Activated CD8-positive, alpha-beta memory T cell treated with anti-CD3 and anti-CD28 coated beads for 24 hours (primary cell): ENCODE measurements around the gene KCNH2.
"Not testable (repeated sequence)": the region's sequence is repeated elsewhere in the genome, so short reads cannot be mapped to it uniquely, and the experiment has no call there.

Source experiments
- DNase-seq: peaks from one replicate; pipeline ENCODE4 v3.0.0-alpha.2; 2020

The KCNH2 gene

DNA sequence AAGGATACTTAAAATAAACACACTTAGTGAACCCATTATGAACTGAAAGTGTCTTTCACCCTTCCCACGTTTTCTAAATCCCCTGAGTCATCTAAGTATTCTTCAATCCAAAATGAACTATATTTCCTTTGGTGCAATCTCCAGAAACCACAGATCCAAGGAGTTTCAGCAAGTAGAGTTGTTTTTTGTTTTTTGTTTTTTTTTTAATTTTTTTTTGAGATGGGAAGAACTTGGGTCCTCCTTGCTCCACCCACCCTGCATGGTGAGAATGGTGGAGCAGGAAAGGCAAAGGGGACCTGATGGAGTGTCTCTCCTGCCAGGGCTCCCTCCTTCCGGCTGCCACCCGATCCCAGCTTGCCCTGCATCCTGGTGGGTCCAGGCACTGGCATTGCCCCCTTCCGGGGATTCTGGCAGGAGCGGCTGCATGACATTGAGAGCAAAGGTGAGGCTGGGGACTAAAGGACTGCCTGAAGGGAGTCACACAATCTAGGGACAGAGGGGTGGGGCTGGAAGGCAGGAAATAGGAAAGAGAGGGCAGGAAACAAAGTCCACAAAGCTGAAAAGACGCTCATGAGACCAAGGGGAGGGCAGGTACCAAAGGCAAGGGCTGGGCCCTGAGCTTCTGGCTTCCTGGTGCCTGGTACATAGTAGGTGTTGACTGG is 34.0 kb upstream of the KCNH2 start:
- DNase-seq, result no peak

DNA sequence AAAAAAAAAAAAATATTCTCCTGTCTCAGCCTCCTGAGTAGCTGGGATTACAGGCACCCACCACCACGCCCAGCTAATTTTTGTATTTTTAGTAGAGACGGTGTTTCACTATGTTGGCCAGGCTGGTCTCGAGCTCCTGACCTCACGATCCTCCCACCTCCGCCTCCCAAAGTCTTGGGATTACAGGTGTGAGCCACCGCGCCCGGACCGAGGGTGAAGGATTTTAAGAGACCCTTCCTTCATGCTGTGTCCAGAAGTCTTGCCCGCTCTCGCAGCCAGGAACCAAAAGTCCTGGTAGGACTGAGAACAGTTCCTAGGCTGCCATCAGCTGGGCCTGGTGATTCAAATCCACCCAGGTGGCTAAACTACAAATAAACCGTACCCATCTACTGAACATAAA is 33.5 kb upstream of the KCNH2 start:
- not testable (repeated sequence) for DNase-seq

DNA sequence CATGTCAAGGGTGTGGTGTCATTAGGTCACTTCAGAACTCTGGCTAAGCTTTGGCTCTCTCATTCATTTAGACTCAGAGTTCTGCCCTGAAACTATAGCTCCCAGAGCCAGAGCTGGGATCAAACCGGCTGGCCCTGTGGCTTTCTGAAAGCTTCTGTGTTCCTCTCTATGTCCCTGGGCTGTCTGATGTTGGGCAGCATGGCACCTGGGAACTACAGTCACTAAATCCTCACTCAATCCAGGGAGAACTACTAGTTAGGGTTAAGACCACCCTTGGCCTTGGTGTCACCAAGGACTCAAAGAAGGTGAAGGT is 32.9 kb upstream of the KCNH2 start:
- no peak for DNase-seq

DNA sequence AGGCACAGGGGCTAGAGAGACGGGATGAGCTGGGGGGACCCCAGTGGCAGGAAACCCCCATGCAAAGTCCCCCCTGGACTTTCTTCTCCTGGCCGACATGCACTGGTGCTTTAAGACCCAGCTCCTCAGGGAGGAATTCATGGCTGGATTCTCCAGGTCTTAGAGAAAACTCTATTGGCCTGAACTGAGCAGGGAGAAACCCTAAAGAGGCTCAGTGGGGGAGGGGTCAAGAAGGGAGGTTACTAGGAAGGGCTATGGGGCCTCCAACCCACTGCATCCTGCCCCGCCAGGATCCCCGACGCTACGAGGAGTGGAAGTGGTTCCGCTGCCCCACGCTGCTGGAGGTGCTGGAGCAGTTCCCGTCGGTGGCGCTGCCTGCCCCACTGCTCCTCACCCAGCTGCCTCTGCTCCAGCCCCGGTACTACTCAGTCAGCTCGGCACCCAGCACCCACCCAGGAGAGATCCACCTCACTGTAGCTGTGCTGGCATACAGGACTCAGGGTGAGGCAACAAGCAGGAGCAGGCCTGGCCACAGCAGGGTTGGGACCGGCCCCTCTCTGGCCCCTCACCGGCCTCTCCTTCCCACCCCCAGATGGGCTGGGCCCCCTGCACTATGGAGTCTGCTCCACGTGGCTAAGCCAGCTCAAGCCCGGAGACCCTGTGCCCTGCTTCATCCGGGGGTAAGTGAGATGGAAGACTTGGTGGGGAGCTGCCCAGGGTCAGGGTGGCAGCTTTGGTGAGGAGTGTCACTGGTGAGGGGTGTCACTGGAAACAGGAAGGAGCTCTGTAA is 32.4 kb upstream of the KCNH2 start:
- no peak for DNase-seq

DNA sequence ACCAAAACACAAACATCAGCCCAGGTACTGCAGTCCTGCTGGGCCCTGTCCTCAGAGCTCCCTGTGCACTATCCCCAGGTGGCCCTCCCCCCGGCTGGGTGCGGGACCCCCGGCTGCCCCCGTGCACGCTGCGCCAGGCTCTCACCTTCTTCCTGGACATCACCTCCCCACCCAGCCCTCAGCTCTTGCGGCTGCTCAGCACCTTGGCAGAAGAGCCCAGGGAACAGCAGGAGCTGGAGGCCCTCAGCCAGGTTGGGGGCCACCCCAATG is 31.9 kb upstream of the KCNH2 start:
- no peak for DNase-seq

DNA sequence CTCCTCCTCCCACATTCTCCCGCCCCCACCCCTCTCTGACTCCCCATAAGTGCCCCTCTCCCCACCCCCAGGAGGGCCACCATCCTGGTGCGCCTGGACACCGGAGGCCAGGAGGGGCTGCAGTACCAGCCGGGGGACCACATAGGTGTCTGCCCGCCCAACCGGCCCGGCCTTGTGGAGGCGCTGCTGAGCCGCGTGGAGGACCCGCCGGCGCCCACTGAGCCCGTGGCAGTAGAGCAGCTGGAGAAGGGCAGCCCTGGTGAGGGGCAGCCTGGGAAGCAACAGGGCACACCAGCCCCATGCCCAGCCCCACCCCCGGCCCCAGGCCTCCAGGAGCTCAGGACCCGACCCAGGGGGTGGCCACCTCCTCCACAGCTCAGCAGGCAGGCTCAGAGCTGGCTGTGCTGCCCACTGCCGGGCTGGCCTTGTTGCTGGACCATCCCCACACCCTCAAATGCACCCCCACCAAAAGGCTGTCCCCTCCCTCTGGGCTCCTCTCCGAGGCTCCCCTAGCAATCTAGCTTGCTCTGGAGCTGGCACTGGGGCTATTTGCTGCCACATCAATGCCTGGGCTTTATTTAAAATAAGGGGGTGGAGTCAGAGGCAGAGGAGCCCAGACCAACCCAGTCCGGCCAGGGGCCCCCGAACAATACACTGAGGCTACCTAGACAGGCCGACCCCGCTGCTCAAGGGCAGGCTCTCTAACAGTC is 31.4 kb upstream of the KCNH2 start:
- no peak for DNase-seq

DNA sequence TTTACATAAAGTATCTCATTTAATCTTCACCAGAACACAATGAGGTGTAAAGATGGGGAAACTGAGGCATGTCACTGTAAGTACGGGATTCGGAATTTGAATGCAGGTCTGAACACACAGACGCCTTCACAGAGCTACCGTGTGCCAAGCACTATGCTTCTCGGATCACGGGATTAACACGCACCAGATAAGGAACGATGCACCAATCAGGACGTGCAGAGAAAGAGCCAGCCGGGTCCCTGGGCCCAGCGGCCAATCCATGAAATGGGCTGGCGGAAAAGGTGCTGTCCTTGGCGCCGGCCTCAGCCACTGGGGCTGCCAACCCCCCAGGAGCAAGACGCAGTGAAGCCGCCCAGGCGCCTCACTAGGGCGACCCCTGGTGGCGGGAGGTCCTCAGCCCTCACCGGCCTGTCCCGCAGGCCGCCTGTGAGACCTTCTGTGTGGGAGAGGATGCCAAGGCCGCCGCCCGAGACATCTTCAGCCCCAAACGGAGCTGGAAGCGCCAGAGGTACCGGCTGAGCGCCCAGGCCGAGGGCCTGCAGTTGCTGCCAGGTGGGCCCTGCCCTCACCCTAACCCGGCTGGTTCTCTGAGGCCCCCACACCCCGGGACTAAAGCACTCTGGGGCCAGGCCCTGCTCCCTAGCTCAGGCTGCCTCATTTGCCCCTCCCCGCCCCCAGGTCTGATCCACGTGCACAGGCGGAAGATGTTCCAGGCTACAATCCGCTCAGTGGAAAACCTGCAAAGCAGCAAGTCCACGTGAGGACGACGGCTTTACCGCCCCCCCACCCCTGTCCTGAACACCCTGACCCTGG is 30.6 kb upstream of the KCNH2 start:
- peak; percentile 93 for DNase-seq

DNA sequence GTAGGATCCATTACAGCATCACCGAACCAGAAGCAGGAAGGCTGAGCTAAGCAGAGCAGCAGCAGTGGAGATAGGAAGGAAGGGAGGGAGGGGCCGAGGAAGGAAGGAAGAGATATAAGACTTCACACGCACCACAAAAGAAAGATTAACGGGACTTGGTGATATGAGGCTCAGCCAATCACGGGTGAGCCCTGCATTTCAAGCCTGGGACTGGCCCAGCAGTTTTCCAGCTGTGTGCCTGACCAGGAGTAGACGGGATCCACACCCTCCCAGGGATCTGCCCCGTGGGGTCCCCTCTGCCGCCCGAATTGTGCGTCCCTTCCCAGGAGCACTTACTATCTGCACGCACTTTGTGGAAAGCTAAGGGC is 30.0 kb upstream of the KCNH2 start:
- no peak for DNase-seq

DNA sequence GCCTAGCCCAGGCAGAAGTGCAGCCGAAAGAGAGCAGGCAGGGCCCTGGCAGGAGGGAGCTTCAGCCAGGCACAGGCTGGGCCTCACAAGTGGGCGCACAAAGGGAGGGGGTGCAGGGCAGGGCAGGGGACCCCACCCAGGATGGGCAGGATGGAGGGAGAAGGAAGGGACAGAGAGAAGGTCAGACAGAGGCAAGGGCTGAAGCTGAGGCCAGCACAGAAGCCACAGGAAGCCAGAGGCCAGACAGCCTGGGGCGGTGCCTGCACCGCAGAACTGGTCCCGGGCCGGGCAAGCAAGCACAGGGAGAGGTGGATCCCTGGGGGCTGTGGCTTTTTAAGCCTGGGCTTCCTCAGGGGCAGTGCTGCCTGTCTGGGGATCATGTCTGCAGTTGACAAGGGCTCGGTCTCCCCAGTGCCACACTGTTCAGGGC is 29.4 kb upstream of the KCNH2 start:
- no peak for DNase-seq

DNA sequence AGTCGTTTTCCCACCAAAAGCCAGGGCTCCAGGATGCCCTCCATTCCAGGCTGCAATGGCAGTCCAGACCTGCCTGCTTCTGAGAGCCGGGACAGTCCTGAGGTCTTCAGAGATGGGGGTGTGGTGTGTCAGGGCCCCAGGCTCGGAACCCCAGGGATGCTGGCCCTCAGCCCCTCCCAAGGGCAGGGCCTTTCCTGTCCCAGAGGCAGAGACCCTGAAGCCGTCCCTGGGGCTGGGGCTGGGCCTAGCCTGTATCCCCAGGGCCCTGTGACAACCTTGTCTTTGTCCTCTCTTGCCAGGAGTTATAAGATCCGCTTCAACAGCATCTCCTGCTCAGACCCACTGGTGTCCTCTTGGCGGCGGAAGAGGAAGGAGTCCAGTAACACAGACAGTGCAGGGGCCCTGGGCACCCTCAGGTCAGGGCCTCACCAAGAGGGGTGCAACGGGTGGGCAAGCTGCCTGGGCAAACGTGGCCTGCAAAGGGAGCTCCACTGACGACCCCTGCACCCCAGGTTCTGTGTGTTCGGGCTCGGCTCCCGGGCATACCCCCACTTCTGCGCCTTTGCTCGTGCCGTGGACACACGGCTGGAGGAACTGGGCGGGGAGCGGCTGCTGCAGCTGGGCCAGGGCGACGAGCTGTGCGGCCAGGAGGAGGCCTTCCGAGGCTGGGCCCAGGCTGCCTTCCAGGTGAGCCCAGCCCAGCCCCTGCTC is 28.6 kb upstream of the KCNH2 start:
- DNase-seq, result no peak

DNA sequence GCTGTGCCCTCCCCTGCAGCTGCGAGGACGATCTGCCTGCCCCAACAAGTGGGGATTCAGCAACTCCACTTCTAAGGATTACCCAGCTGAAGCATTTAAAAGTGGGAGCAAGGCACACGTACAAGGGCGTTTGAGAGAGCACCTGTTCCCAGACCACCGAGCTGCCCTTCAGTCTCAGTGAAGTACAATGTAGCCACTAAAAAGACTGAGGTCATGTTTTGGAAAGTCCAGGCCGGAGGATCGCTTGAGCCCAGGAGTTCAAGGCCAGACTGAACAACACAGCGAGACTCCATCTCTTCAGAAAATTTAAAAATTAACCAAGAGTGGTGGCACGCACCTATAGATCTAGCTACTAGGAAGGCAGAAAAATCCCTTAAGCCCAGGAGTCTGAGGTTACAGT is 27.4 kb upstream of the KCNH2 start:
- DNase-seq, result no peak

DNA sequence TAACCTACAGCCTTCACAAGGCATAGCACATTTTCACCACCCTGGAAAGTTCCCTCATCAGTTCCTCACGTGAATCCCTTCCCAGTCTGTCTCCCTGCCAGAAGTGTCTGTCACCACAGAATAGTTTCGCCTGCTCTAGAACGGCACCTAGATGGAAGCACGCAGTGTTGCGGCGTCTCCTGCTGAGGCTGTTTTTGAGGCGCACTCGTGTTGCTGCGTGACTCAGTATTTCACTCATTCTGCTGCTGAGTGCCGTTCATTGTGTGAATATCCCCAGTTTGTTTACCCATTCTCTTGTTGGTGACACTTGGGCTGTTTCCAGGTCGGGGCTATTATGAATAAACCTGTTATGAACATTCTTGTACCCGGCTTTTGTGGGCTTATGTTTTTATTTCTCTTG is 25.5 kb upstream of the KCNH2 start:
- no peak for DNase-seq

DNA sequence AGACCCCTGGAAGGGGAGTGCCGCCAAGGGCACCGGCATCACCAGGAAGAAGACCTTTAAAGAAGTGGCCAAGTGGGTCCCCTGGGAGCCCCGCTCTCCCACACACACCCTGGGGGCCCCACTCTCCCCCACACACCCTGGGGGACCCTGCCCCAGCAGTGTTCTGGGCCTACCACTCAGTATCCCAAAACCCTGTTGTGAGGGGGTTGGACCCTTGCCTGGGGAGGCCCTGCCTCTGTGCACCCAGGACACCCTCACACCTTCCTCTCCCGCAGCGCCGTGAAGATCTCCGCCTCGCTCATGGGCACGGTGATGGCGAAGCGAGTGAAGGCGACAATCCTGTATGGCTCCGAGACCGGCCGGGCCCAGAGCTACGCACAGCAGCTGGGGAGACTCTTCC is 23.4 kb upstream of the KCNH2 start:
- DNase-seq, result no peak

DNA sequence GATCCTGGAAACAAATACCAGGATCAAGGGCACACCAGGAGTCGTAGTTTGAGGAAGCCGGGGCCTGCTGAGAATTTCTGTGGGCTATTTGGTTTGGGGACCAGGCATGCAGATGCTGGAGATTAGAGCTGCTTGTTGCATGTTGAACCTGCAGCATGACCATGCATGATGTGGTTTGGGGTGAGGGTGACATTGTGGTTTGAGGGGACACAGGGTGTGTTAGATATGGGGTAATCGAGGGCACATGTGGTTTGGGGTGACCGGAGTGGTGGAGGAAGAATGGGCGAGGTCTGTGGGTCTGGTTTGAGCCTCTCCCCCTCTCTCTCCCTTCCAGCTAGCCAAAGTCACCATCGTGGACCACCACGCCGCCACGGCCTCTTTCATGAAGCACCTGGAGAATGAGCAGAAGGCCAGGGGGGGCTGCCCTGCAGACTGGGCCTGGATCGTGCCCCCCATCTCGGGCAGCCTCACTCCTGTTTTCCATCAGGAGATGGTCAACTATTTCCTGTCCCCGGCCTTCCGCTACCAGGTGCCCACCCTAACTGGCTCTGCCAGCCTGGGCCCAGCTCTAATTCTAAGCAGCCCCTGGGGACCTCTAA is 22.9 kb upstream of the KCNH2 start:
- no peak for DNase-seq

DNA sequence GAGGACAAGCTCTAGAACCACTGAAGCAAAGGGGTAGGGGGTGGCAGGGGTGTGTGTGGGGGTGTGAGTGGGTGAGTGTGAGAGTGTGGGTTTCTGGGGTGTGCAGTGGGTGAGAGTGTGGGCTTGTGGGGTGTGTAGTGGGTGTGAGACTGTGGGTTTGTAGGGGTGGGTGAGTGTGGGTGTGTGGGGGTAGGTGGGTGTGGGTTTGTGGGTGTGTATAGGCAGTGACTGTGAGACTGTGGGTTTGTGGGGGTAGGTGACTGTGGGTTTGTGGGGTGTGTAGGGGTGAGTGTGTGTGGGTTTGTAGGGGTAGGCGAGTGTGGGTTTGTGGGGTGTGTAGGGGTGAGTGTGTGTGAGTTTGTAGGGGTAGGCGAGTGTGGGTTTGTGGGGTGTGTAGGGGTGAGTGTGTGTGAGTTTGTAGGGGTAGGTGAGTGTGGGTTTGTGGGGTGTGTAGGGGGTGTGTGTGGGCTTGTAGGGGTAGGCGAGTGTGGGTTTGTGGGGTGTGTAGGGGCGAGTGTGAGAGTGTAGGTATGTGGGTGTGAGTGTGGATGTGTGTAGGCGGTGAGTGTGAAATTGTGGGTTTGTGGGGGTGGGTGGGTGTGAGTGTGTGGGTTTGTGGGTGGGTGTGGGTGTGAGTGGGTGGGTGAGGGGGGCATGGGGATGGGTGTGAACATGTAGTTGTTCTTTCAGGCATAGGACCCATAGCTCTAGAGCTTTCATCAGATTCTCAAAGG is 21.5 kb upstream of the KCNH2 start:
- no peak for DNase-seq

DNA sequence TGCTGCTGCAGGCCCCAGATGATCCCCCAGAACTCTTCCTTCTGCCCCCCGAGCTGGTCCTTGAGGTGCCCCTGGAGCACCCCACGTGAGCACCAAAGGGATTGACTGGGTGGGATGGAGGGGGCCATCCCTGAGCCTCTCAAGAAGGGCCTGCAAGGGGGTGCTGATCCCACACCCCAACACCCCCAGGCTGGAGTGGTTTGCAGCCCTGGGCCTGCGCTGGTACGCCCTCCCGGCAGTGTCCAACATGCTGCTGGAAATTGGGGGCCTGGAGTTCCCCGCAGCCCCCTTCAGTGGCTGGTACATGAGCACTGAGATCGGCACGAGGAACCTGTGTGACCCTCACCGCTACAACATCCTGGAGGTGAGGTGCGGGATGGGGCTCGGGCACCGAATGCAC is 20.9 kb upstream of the KCNH2 start:
- DNase-seq, result no peak

DNA sequence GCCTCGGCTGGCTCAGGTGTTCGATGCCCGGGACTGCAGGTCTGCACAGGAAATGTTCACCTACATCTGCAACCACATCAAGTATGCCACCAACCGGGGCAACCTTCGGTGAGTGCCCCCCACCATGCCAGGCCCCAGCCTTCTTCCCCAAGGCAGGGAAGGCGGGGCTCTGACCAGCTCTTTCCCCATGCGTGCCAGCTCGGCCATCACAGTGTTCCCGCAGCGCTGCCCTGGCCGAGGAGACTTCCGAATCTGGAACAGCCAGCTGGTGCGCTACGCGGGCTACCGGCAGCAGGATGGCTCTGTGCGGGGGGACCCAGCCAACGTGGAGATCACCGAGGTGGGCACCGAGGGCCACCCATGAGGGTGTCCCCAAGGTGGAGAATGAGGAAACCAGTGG is 20.2 kb upstream of the KCNH2 start:
- DNase-seq, result no peak

DNA sequence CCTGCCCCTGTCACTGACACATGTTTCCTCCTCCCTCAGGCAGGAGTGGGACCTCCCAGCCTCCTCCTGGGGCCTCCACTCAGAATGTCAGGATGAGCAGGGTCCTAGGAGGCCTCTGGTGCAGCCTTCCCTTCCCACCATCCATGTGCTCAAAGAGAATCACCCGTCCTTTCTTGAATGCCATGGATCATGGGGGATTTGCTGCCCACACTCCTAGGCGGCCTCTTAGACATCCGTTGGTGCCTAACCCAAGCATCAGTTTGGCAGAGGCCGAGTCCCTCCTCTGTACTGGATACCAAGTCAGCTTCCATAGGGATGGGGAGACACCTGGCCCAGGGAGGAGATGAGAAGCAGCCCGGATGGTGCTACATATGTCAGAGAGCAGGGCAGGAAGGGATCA is 19.7 kb upstream of the KCNH2 start:
- DNase-seq, result no peak

DNA sequence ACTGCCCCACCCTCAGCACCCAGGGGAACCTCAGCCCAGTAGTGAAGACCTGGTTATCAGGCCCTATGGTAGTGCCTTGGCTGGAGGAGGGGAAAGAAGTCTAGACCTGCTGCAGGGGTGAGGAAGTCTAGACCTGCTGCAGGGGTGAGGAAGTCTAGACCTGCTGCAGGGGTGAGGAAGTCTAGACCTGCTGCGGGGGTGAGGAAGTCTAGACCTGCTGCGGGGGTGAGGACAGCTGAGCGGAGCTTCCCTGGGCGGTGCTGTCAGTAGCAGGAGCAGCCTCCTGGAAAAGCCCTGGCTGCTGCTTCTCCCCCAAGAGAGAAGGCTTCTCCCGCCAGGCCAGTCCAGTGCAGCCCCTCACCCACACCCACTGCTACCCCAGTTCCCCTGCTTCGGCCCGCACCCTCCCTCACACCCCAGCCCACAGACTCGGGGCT is 19.0 kb upstream of the KCNH2 start:
- DNase-seq, result no peak

DNA sequence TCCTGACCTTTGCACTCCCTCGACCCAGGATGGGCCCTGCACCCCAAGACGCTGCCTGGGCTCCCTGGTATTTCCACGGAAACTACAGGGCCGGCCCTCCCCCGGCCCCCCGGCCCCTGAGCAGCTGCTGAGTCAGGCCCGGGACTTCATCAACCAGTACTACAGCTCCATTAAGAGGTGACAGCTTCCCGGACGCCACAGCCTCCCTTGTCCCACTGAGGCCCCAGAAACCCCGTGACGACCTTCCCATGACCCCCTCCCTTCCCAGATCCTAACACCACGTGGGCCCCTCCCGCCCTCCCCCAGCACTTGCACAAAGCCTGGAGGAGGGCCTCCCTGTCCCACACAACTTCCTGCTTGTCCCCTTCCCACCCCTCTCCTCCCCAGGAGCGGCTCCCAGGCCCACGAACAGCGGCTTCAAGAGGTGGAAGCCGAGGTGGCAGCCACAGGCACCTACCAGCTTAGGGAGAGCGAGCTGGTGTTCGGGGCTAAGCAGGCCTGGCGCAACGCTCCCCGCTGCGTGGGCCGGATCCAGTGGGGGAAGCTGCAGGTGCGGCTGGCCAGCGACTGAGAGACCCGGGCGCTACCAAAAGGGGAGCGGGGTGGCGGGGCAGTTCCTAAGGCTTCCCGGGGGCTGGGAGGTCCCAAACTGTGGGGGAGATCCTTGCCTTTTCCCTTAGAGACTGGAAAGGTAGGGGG is 18.4 kb upstream of the KCNH2 start:
- DNase-seq, result no peak

DNA sequence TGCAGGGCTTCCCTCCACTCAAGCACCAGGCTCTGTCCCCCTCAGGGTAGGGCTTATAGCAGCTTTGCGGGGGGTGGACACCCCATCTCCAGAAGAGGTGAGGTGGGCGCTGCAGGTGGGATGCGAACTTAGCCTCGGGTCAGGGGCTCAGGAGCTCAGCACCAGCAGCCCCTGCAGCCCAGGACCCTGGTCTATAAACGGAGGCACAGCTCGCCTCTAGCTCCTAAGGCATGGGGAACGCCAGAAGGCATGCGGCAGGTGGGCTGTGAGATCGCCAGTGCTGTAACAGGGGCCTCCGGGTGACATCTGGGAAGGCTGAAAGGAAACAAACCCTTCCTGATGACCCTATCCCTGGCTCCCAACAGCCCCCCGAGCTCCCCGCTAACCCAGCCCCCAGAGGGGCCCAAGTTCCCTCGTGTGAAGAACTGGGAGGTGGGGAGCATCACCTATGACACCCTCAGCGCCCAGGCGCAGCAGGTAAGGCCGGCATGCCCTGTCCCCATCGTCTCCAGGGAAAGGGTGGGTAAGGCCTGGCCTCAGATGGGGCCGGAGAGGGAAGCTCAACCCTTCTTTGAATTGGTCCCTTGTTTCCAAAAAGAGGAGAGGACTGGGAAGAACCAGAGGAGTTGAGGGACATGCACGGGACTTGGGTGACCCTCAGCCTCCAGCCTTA is 16.9 kb upstream of the KCNH2 start:
- DNase-seq, result no peak
